Body of pancreas (tissue), 4 donors: ENCODE data around the gene B4GAT1.
"Not testable (repeated sequence)": the region's sequence is repeated elsewhere in the genome, so short reads cannot be mapped to it uniquely, and the experiment has no call there.

Experiments
- CTCF ChIP-seq, 7 experiments: fragments of 450-650 bp in 4 of 7; fragments of 200-600 bp in 3 of 7; sonication (generic) in 3 of 7; IDR thresholded peaks; one replicate each; pipeline ENCODE4 v1.5.1; 2016 to 2019; ENCODE audit warnings: antibody characterized with exemption in 7 of 7
- POLR2A ChIP-seq, 3 donors: fragments of 450-650 bp; IDR thresholded peaks; one replicate each; pipeline ENCODE4 v1.6.1; 2016; ENCODE audit warnings: antibody characterized with exemption in 3 of 3, mild to moderate bottlenecking in 2 of 3

- TF ChIP-seq CTCF, POLR2A (IDR thresholded peaks at IDR 0.05): not testable (repeated sequence)
Measured at GRCh38 chr11:66380264-66380663, 32.8 kb upstream of the B4GAT1 start.
